Endometrial microvascular endothelial cells (primary cell): ENCODE measurements around the gene PRPF18. TPM values are rescaled to one million over a fixed set of nuclear protein-coding genes. Genes with fewer than 3 reads are reported as not detected.

Experiments
- in situ Hi-C: cut with HindIII; loops from 2 replicates; pipeline ENCODE4 v1.10.0; 2017; ENCODE audit warnings: low sequenced_read_pairs, low pct_unique_long_range_greater_than_20kb; ENCODE audit errors: inconsistent ontology term
- total RNA-seq: library from RNA; depleted of rRNA; stranded (reverse); fragments of >200 nt; gene quantifications from one replicate; pipeline ENCODE4 v1.2.3, GENCODE V29; 2015; ENCODE audit errors: inconsistent ontology term

PRPF18 gene
- total RNA-seq, 1 donor from 2014 or later, result 27.0 TPM

DNA sequence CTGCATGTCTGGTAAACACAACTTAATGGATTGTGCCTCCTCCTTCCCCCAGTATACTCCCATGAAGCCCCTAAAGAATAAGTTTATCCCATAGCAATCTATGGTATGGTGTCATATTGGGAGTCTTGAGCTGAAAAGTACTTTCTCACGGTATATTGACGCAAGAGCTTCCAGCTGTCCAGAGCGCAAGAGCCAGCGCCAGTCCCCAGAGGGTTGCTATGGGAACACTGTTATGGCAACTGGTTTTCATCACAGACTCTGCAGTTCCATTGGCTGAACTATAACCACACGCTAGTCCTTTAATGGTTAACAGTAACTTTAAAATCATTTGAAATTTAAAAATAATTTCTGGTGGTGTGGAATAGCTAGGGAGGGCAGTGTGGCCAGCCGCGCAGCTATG, 46.9 kb downstream of the PRPF18 start:
- in situ Hi-C loops, result no loop called here

DNA sequence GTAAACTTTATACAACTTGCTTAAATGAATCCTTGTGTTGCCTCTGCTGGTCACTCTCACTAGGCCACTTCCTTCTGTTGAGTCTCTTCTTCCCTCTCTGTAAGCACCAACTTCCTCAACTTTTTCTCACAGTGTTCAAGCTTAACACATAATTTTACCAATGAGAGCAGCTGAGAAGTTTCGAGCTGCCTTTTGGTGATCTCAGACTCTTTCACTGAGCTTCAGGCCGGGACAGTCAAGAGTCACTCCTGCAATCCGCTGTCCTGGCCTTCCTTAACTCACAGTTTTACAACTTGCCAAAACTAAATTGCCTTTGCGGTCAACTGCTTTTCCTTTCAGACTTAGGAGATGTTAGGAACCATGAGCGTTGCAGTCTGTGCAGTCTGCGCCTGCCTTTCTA, 47.4 kb downstream of the PRPF18 start:
- in situ Hi-C loops, result no loop called here

DNA sequence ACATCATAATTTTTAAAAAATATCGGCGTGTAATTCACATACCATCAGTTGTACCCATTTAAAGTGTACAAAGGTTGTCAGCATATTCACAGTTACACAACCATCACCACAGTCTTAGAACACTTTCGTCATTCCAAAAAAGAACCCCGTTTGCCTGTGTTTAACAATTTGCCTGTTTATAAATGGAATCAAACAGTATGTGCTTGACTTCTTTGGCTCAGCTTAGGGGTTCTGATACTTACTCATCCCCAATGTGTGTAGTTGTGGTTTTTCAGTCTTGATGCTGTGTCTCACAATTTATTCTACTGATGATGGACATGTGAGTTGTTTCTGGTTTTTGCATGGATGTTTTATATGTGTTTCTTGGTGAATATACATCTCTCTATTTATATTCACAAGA, 50.0 kb downstream of the PRPF18 start:
- in situ Hi-C loops, result no loop called here

DNA sequence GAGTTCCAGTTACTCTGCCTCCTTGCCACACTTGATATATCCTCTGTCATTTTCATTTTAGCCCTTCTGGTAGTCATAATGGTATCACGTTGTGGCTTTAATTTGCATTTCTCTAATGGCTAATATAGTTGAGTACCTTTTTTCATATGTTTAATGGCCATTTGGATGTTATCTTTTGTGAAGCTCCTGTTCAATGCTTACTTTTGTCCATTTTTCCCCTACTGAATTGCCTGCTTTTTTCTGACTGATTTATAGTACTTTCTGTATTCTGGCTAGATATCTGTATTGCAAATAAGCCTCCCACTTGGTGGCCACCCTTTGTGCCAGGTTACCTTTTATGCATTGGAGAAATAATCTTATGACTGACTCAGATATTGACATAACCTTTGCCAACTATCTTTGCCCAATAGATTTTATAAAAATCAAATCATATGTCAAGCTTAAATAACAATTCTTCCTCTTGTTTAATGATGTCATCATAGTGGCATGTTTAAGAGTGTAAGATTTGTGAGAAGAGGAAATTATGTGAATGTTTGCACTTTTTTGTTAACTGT, 50.6 kb downstream of the PRPF18 start:
- in situ Hi-C loops, result no loop called here

DNA sequence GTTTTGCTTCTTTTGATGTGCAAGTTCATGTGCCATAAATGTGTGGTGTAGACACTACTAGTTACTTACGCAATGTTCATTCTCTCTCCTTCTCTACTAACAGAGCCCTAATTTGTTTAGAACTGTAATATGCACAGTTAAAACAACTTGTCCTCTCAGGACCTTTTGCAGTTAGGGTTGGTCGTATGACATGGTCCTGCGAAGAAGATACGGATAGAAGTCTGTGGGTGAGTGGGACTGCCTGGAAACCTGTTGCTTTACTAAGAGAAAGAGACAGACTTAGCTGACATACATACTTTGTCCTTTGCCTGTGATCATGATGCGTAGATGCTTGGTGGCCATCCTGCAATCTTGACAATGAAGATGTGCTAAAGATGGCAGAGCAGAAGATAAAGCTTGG, 51.1 kb downstream of the PRPF18 start:
- in situ Hi-C loops, result no loop called here

DNA sequence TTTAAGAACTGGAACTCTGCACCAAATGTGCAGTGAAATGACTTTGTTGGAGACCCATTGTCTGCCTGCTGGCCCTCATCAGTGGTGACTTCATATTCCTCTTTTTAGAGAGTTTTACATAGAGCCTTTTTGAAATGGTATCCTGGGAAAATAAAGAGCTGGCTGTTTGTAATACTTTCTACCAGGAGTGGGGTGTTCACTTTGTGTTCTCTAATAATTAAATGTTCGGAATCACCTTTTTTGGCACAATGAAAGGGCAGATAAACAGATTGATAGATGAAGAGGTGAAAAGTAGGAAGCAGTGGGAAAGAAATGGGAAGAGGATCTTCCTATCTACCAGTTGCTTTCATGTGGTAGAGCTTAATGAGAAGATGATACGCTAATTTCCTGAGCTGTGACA, 55.5 kb downstream of the PRPF18 start:
- in situ Hi-C loops, result no loop called here

DNA sequence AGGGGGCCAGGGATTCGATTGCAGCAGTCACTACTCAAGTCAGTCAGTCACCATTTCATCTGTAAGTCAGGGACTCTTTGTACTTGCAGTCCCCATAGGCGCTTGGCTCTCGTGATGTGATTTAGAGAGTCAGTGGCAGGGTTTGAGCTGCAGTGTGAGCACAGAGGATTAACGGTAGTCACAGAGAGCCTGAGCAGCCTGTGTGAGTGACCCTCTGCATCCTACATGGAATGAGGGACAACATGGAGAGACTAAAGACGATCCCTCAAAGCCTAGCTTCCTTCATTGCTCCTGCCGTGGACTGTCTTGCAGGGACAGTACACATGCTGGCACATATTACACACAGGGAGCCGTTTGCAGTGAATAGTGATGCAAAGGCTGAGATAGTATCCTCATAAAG, 56.3 kb downstream of the PRPF18 start:
- in situ Hi-C loops, result no loop called here

DNA sequence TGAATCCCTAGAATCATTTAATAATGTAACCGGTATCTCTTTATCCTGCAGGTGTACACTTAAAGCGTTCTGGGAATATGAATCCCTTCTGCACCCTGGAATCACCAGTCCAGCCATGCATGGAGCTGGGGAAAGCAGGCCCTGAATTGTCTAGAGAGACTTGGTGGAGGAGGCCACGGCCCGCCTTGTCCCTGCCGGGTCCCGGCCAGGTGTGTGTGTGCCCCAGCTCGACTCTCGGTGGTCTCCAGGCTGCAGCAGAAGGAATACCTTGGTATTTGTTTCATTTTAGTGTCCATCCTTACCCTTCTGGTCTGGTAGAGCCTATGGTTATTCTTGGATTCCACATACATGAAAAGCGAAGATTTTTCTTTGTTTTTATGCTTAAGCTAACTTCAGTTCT, 58.1 kb downstream of the PRPF18 start:
- in situ Hi-C loops, result no loop called here

DNA sequence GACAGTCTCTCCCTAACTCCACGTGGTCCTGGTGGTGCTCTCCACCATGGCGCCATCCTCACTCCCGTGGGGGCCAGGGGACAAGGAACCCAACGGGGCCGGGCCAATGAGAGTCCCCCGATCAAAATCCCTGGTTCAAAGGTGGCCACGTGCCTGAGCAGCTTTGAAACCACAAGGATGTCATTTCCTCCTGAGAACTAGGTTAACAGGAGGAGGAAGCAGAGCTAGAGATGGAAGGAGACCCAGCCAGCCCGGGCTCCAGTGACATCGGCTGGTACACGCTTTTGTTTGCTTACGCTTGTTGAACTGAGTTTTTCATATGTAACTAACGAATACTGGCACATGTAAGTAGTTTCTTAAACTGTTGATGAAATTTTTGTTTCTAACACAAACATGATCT, 61.7 kb downstream of the PRPF18 start:
- in situ Hi-C loops, result no loop called here

DNA sequence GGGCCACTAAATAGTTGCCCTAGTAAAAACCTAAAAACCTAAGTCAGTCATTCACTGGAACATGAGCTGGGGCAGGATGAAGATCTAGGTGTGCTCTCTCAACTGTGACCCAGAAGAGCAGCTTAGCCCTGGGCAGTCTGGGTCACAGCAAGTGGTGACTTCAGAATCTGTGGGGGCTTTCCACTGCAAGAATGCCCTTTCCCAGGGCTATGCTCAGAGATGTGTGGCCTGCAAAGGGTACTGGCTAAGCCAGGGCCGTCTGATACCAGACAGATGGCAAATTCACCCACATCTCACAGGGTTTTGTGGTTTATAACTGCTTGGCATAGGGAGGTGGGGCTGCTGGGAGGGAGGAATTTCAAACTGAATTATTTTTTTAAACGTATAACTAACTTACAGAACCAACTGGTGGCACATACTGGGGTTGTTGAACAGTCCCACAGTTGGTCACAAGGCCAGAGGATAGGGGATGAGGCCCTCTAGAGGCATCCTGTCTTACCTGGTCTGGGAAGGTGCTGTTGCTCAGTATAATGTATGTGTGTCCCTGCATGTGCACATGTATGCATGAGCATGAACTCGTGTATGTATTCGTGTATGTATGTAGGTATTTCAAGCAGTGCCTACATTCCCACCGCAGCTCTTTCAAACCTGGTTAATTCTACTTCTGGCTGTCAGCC, 63.2 kb downstream of the PRPF18 start:
- in situ Hi-C loops, result no loop called here

DNA sequence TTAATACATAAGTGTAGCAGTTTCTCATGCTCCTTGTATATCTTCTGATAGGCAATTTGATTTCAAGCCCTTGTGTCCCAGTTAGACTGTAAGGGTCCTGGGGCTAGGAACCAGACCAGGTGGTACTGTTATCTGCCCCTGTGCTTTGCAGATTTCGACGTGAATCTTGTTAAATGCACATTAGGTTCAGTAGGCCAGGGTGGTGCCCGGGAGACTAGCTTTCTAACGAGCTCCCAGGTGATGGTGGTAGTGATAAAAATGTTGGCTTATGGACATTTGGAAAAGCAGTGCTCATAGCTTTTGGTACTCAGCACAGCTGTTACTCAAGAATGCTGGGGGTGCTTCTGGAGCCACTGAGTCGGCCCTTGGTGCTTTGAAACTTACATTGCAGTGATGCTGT, 64.2 kb downstream of the PRPF18 start:
- in situ Hi-C loops, result no loop called here

DNA sequence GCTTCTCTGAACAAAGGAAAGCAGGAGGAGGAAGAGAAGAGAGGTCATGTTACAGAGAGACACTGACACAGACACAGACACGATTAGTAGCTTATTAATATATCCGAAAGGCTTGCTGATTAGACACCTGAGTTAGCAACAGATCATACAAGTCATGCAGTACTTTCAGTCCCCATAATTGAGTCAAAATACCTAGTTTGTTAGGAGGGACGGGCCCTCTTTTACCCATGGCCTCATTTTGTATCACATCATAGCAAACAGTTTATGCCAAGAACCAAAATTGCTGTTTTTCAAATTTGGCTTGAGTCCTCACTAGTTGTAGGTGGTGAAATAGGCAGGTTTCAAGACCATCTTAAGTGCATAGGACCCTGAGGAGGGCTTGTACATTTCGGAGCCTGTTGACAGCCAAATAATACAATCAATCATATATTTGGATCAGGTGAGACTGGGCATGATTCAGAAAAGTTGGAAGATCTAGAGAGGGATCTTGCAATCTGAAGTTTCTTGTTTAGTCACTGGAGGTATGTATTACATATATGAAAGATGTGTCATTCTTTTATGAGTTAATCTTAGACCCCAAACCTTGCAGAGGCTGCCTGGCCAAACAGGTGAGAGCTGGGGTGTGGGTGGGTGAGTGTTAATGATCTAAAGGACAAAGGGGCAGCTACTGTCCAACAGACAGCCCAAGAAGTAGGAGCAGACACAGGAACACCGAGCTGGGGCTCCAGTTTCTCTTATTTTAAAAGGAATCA, 65.4 kb downstream of the PRPF18 start:
- in situ Hi-C loops, result no loop called here

DNA sequence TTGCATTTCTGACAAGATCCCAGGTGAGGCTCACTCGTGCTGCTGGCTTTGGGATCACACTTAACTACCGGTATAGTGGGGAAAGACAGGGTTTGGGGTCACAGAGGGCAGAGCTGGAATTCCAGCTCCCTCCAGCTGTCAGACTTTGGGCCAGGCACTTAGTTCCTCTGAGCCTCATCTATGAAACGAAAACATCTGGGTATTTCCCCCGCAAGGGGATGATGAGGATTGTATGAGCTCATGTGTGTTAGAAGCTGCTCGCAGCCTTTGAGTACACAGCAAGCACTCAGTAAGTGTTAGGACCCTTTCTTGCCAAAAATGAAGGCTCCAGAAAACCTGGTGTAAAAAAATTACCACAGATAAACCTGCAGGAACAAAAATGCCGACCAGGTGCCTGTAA, 66.1 kb downstream of the PRPF18 start:
- in situ Hi-C loops, result no loop called here

DNA sequence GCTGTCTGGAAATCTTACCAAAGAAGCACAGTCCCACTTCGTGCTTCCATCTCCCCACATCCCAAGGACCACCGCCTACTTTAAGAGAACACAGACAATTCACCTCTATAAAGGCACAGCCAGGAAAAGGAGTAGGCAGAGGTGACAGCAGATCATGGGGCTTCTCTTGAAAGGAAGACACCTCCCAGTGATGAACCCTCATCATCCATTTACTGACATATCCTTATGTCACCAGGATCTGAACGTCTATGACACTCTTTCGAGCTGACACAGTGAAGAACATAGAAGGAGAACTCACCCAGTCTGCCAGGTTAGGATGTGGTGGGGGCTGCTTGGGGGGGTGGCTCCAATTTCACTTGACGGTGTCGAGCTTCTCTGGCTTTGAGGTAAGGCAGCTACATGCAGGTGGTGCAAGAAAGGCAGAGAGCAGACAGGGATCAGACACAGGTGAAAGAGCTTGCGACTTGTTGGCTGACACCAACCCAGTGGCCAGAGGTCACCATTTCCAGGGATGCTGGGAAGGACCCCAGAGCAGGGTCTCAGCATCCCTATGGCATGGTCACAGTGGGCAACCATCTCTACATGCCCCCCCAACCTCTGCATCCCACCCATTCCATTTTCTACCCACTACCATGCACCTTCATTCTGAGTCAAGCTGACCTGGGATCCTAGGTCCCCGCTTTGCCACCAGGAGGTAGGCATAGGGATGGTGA, 67.5 kb downstream of the PRPF18 start:
- in situ Hi-C loops, result no loop called here

DNA sequence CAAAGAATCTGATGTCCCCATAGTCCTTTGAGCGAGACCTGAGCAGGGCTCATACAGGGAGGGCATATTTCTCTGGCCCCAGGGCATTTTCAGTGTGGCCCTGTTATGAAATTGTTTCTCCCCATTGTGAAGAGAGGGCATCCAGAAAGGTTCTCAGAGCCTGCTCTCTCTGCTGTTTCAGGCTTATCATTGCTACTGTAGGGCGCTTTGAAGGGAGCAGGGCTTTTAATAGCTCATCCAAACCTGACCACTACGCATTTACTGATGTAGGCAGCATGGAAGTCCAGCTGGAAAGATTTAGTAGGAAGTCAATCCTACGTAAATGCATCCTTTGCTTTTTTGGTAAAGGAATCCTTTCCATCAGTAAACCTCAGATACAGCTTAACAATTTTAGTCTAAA, 68.1 kb downstream of the PRPF18 start:
- in situ Hi-C loops, result no loop called here

DNA sequence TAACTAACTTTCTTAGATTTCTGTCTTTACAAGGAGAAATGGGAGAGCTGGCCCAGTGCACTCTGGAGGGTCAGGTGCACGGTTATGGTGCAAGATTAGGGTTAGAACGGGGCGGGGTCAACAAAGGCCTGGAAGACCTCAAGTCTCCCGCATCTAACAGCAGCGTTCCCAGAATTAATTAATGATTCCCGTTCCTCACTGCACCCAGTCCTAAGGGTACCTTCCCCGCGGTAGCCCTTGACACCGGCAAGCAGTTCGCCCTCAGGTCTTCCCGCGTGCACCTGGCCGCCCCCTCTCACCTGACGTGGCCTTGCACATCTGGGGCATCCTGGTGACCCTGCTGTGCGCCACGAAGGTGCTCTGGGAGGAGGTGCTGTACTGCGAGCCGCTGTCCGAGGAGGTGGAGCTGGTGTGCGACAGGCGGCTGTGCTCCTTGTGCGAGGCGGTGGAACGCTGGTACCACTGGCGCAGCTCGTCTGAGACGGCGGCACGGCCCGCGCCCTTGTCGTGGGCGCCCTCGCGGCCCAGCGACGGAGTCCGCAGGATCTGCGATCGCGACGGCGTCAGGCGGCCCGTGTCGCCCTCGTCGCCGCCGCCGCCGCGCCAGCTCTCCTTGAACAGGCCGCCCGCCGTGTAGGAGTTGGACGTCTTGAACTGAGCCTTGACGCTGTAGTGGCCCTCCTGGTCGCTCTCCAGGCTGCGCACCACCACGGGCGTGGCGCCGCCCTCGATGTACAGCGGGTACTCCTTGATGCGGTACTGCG, 69.8 kb downstream of the PRPF18 start:
- in situ Hi-C loops, result no loop called here

DNA sequence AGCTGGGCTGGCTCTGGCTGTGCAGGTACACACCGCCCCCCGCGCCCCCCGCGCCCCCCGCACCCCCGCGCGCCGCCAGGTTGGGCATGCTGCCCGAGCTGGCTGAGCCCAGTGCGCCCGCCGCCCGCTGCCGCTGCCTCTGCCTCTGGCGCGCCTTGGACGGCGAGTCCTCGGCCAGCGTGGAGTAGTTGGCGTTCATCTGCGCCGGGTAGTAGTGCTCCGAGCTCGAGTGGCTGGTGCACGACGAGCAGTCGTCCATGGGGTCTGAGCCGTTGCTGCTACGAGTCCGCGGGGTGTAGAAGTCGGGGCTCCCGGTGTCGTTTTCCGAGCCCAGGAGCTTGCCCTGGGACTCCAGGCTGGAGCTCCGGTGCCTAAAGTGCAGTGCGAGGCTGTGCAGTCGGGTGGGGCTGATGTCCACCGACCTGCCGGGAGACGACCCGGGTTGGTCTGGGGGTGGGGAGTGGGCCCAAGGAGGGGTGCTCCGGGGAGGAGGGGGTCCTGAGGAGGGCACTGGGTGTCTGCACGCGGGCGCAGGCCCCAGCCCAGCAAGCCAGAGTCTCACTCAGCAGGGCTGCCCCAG, 70.4 kb downstream of the PRPF18 start:
- in situ Hi-C loops, result no loop called here

DNA sequence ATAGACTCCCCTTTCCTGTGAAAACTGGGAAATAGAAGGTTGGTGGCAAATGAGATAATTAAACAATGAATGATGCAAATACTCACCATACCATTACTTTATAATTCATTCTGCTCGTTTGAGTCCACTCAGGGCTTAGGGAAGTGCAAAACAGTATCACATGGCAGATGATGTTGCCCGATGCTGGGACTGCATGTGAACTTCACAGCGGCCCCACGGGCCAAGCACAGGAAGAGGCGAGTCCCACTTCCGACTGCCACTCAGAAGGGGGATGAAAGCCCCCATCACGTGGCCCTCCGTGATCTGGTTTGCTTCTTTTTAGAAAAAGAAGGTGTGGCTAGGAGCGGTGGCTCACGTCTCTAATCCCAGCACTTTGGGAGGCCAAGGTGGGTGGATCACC, 71.5 kb downstream of the PRPF18 start:
- in situ Hi-C loops, result no loop called here
